ENCODE data around the gene NPB.

DNA sequence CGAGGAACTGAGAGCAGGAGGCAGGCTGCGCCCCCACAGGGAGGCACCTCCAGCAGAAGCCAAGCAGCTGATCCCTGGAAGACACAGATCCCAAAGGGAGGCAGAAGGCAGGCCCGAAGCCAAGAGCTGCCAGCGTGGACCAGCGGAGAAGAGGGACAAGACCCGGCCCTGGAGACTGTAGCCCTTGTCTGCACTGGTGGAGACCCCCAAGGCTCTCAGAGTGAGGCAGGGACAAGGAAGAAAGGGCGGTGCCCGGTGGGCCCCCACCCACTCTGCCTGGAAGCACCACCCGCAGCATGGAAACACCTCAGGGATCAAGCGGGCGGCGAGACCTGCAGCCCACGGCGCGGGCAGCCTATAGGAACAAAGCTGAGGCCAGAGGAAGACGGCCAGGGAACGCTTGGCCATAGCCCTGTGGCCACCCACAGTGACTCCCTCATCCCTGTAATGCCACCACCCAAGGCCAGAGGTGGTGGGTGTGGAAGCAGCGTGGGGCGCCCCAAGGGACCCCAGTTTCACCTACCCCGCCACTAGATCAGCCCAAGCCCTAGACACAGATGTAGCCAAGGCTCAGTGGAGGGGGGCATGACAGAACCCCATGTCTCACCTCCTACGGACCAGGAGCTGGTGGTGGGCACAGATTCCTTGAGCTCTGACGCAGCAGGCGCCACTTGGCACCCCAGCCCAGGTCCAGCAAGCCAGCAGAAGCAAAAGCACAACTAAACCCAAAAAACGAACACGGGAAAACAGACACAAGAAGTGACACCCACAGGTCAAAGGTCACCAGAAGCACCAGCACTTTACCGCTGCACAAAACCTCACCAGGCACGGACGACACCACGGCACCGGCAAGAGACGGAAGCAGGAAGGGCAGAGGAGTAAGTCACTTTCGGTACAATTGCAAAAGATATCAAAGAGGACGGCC is 18.8 kb downstream of the NPB start:
- TF ChIP-seq GATA2 (IDR thresholded peaks at IDR 0.05; ENCODE audit: low read depth, low read length): no peak
- TF ChIP-seq GATA3 (IDR thresholded peaks at IDR 0.05; ENCODE audit: low read depth, low read length): no peak

All from SH-SY5Y (cell line).